ENCODE results near the gene PKDCC. TPM values are rescaled to one million over a fixed set of nuclear protein-coding genes. Genes with fewer than 3 reads are reported as not detected.

PKDCC gene
- total and polyA plus RNA-seq, 2 of the 8 experiments (the other 6 are each of a cell fraction or from before 2014, with no cell fraction given): 49.9 to 80.1 TPM

GRCh38 chr2:42061839-42062238 lies 14.0 kb downstream of the PKDCC start:
- DNase-seq (ENCODE audit: low read depth in 1 of 2, low spot score in 2 of 2): no peak
- no peak for FAIRE-seq
- ChIA-PET CTCF (ENCODE audit: partially characterized antibody) (interaction anchor here (0.7 to 12.5 kb wide), 10 partner anchors 9 to 208 kb away, joined by 3 to 157 read pairs (median 3); no protein-coding TSS in a partner anchor), POLR2A (ENCODE audit: partially characterized antibody) (interaction anchor here (0.8 to 2.1 kb wide), 5 partner anchors 10 to 191 kb away, joined by 3 to 8 read pairs (median 4); partner anchors contain the start of gene PKDCC)
- Histone ChIP-seq H3K79me2 (ENCODE audit: control insufficient read depth in 1 of 2, insufficient read depth in 2 of 2, low read length in 2 of 2) (no peaks in the 10 kb centered on the region), H2BK12ac (ENCODE audit: low read depth, low read length) (no peak overlapping the region), H3K79me1 (ENCODE audit: low read depth, low read length) (no peaks in the 10 kb centered on the region), H2BK5ac (ENCODE audit: low read depth, low read length) (no peak overlapping the region), H3K4me2 (ENCODE audit: insufficient read depth in 1 of 2, low read depth in 2 of 2, low read length in 2 of 2) (no peak overlapping the region), H3K27me3 (replicated peaks in 1 of 4; ENCODE audit: control insufficient read depth in 3 of 4, extremely low read depth in 1 of 4, insufficient read depth in 3 of 4, low read length in 3 of 4) (no peaks in the 10 kb centered on the region; a peak in 1 of 7 replicates), H4K20me1 (replicated peaks in 1 of 2; ENCODE audit: control insufficient read depth in 1 of 2, insufficient read depth in 2 of 2, low read length in 2 of 2) (no peaks in the 10 kb centered on the region), H3K23ac (ENCODE audit: insufficient read length) (no peak overlapping the region), H3K9me3 (ENCODE audit: insufficient read depth in 2 of 2, low read depth in 1 of 2, low read length in 1 of 2) (no peaks in the 10 kb centered on the region), H2AFZ (ENCODE audit: low read length) (no peak overlapping the region), H4K91ac (replicated peaks; ENCODE audit: insufficient read length, low read length) (no peak overlapping the region), H3K9ac (replicated peaks in 1 of 4; ENCODE audit: extremely low read depth in 1 of 4, low read depth in 3 of 4, low read length in 3 of 4) (no peak overlapping the region), H3K56ac (replicated peaks; ENCODE audit: insufficient read length, low read depth, low read length) (no peak overlapping the region), H3K14ac (ENCODE audit: insufficient read length) (no peak overlapping the region), H3K4me1 (replicated peaks in 1 of 4; ENCODE audit: control insufficient read depth in 3 of 4, insufficient read depth in 4 of 4, low read length in 3 of 4) (peaks cover 0 to 2% (median 0%) of the 10 kb centered on the region in 4 experiments; a peak in 2 of 7 replicates), H3K4ac (replicated peaks; ENCODE audit: insufficient read length, low read depth, low read length) (no peak overlapping the region), H2BK20ac (ENCODE audit: low read length) (no peak overlapping the region), H4K8ac (ENCODE audit: extremely low read depth, insufficient read depth, low read length) (no peak overlapping the region), H3K27ac (ENCODE audit: low read depth, low read length) (no peak overlapping the region), H2BK120ac (replicated peaks; ENCODE audit: low read depth, low read length) (no peak overlapping the region), H3K36me3 (ENCODE audit: control insufficient read depth in 2 of 4, insufficient read depth in 4 of 4, low read length in 3 of 4) (peaks cover 6 to 29% (median 15%) of the 10 kb centered on the region in 4 experiments; a peak in 7 of 8 replicates), H3K4me3 (ENCODE audit: extremely low read depth in 1 of 4, insufficient read depth in 2 of 4, low read depth in 3 of 4, low read length in 4 of 4) (no peak overlapping the region), H2BK15ac (ENCODE audit: low read length) (no peak overlapping the region), H4K5ac (ENCODE audit: insufficient read length, low read depth, low read length) (no peak overlapping the region), H3K23me2 (ENCODE audit: low read depth, low read length) (0 out of 2 replicates have a peak, but pooled peaks cover 2% of the 10 kb centered on the region), H2AK5ac (ENCODE audit: low read depth, low read length) (no peak overlapping the region), H3K18ac (ENCODE audit: extremely low read depth, low read length) (no peak overlapping the region)
- WGBS, 2 experiments (ENCODE audit: extremely low coverage in 1 of 2, insufficient coverage in 1 of 2, insufficient read length in 1 of 2, insufficient replicate concordance in 2 of 2, low coverage in 1 of 2, low lambda C conversion rate in 2 of 2, missing lambda C conversion rate in 1 of 2): 78% methylated on average over 1 of the region's 1 CpG; no CpG with 5 or more reads in 1 of the 2 experiments
- no peak for TF ChIP-seq CBX5 (IDR thresholded peaks at IDR 0.05; ENCODE audit: low read depth, low read length)
- no peak for TF ChIP-seq RNF2 (IDR thresholded peaks at IDR 0.05; ENCODE audit: borderline replicate concordance, low read depth, low read length, missing control alignments, poor library complexity, severe bottlenecking)
- TF ChIP-seq SIN3A (conservative IDR thresholded peaks at IDR 0.05 in 1 of 2, IDR thresholded peaks at IDR 0.05 in 1 of 2; ENCODE audit: low read depth in 1 of 2, low read length in 2 of 2): no peak
- TF ChIP-seq E2F6 (IDR thresholded peaks at IDR 0.05): no peak
- TF ChIP-seq NANOG (IDR thresholded peaks at IDR 0.05; ENCODE audit: insufficient read depth, low read depth, low read length, poor library complexity, severe bottlenecking): no peak
- TF ChIP-seq CEBPB (IDR thresholded peaks at IDR 0.05; ENCODE audit: low read depth, low read length): no peak
- TF ChIP-seq TAF7 (optimal IDR thresholded peaks at IDR 0.05; ENCODE audit: borderline replicate concordance, low read depth, low read length): no peak
- no peak for TF ChIP-seq CHD1 (IDR thresholded peaks at IDR 0.05; ENCODE audit: low read depth, low read length)
